IMR-90 (cell line): ENCODE results near the gene NAE1. TPM values are rescaled to one million over a fixed set of nuclear protein-coding genes. Genes with fewer than 3 reads are reported as not detected.

Experiments used
- ATAC-seq: fragments of 200-7000 bp; cut with Tn5 transposase; 2 replicates; pipeline ENCODE4 v1.9.1; 2020; ENCODE audit warnings: low read depth, mild to moderate bottlenecking, moderate library complexity
- BruUV-seq: library from RNA; stranded (reverse); fragments of 400-500 nt; replicated peaks from 2 replicates; lab custom pipeline; 2021; lab: Mats Ljungman, UMichigan
- CTCF ChIA-PET: fragments of 300-600 bp; formaldehyde crosslinking; extraction: SDS; loops from one replicate; lab custom pipeline; 2021; ENCODE audit warnings: antibody characterized with exemption; lab: Yijun Ruan, JAX
- POLR2A ChIA-PET: fragments of 300-600 bp; sonication (Branson Sonifier 250); formaldehyde crosslinking; loops from one replicate; lab custom pipeline; 2022; ENCODE audit warnings: antibody characterized with exemption; ENCODE audit not compliant: unreplicated experiment; lab: Charles Lee
- DNase-seq: peaks from one replicate; pipeline ENCODE4 v3.0.0; 2013
- H2AFZ ChIP-seq: replicated peaks from 2 replicates; pipeline ENCODE3; 2013; ENCODE audit warnings: low read length, mild to moderate bottlenecking; ENCODE audit not compliant: poor library complexity
- H2AK5ac ChIP-seq: 2 replicates; pipeline ENCODE4 v1.6.1; 2013; ENCODE audit warnings: low read depth, low read length, inconsistent platforms
- H2AK9ac ChIP-seq: replicated peaks from 2 replicates; pipeline ENCODE3; 2013; ENCODE audit warnings: mild to moderate bottlenecking, low read depth, low read length, moderate library complexity; ENCODE audit not compliant: poor library complexity
- H2BK120ac ChIP-seq: 2 replicates; pipeline ENCODE4 v1.6.1; 2013; ENCODE audit warnings: low read depth, low read length, inconsistent platforms
- H2BK15ac ChIP-seq: 3 replicates; pipeline ENCODE4 v1.6.1; 2013; ENCODE audit warnings: low read depth, low read length, inconsistent platforms
- H2BK20ac ChIP-seq: 2 replicates; pipeline ENCODE4 v1.6.1; 2013; ENCODE audit warnings: low read depth, mild to moderate bottlenecking, inconsistent platforms, low read length, moderate library complexity
- H2BK5ac ChIP-seq: 2 replicates; pipeline ENCODE4 v1.6.1; 2013; ENCODE audit warnings: mild to moderate bottlenecking, low read depth, low read length, inconsistent platforms; ENCODE audit not compliant: poor library complexity, severe bottlenecking
- H3K14ac ChIP-seq: replicated peaks from 2 replicates; pipeline ENCODE4 v1.6.1; 2013; ENCODE audit warnings: low read depth, low read length, inconsistent platforms
- H3K18ac ChIP-seq: 2 replicates; pipeline ENCODE4 v1.6.1; 2013; ENCODE audit warnings: low read depth, low read length, control low read depth
- H3K23ac ChIP-seq: 2 replicates; pipeline ENCODE4 v1.6.1; 2013; ENCODE audit warnings: low read depth, low read length, inconsistent platforms
- H3K27ac ChIP-seq: 2 replicates; pipeline ENCODE4 v1.5.1; 2013; ENCODE audit warnings: mild to moderate bottlenecking, control low read depth, low read length; ENCODE audit not compliant: insufficient read depth
- H3K27me3 ChIP-seq: 2 replicates; pipeline ENCODE4 v1.6.1; 2013; ENCODE audit warnings: low read length; ENCODE audit not compliant: control insufficient read depth, insufficient read depth
- H3K36me3 ChIP-seq: 2 replicates; pipeline ENCODE4 v1.6.1; 2013; ENCODE audit warnings: low read length, mixed read lengths; ENCODE audit not compliant: control insufficient read depth, insufficient read depth
- H3K4ac ChIP-seq: 2 replicates; pipeline ENCODE4 v1.6.1; 2013; ENCODE audit warnings: low read depth, low read length, inconsistent platforms
- H3K4me1 ChIP-seq: 2 replicates; pipeline ENCODE4 v1.6.1; 2013; ENCODE audit warnings: low read length, mixed read lengths; ENCODE audit not compliant: control insufficient read depth, insufficient read depth
- H3K4me2 ChIP-seq: 2 replicates; pipeline ENCODE4 v1.6.1; 2013; ENCODE audit warnings: low read depth, mild to moderate bottlenecking, control low read depth, low read length, moderate library complexity
- H3K4me3 ChIP-seq: 2 replicates; pipeline ENCODE4 v1.5.1; 2013; ENCODE audit warnings: low read depth, mild to moderate bottlenecking, control low read depth, low read length, moderate library complexity; ENCODE audit not compliant: insufficient read depth
- H3K56ac ChIP-seq: 2 replicates; pipeline ENCODE4 v1.6.1; 2013; ENCODE audit warnings: low read length, inconsistent platforms; ENCODE audit not compliant: insufficient read depth; ENCODE audit errors: extremely low read depth
- H3K79me1 ChIP-seq, 2 experiments: 2 replicates each; pipeline ENCODE4 v1.6.1; 2013; ENCODE audit warnings: low read length in 2 of 2, inconsistent platforms in 1 of 2, low read depth in 1 of 2
- H3K9ac ChIP-seq: 2 replicates; pipeline ENCODE4 v1.6.1; 2013; ENCODE audit warnings: low read depth, low read length, control low read depth
- H3K9me1 ChIP-seq: 2 replicates; pipeline ENCODE4 v1.6.1; 2013; ENCODE audit warnings: low read length, inconsistent platforms; ENCODE audit not compliant: insufficient read depth
- H3K9me3 ChIP-seq: 2 replicates; pipeline ENCODE4 v1.6.1; 2013; ENCODE audit warnings: low read length; ENCODE audit not compliant: control insufficient read depth, insufficient read depth
- H4K20me1 ChIP-seq: 2 replicates; pipeline ENCODE4 v1.6.1; 2013; ENCODE audit warnings: low read length, inconsistent platforms; ENCODE audit not compliant: insufficient read depth
- H4K5ac ChIP-seq: 2 replicates; pipeline ENCODE4 v1.6.1; 2013; ENCODE audit warnings: mild to moderate bottlenecking, low read depth, low read length, control low read depth
- H4K8ac ChIP-seq, 2 experiments: 2 replicates each; pipeline ENCODE4 v1.6.1; 2013; ENCODE audit warnings: low read depth in 2 of 2, low read length in 2 of 2, control low read depth in 1 of 2, inconsistent platforms in 1 of 2
- H4K91ac ChIP-seq: 2 replicates; pipeline ENCODE4 v1.6.1; 2013; ENCODE audit warnings: low read depth, low read length, inconsistent platforms; ENCODE audit not compliant: insufficient read depth
- CEBPB ChIP-seq: IDR thresholded peaks from 2 replicates; pipeline ENCODE4 v1.6.1; 2012; ENCODE audit warnings: low read depth, low read length, improper control_type of control experiment
- CHD1 ChIP-seq: IDR thresholded peaks from 2 replicates; pipeline ENCODE4 v1.6.1; 2012; ENCODE audit warnings: low read depth, low read length, improper control_type of control experiment
- CTCF ChIP-seq: conservative IDR thresholded peaks from 2 replicates; pipeline ENCODE4 v1.5.1; 2012; ENCODE audit warnings: mild to moderate bottlenecking, low read depth, low read length, improper control_type of control experiment
- ELK1 ChIP-seq: fragments of 150-350 bp; IDR thresholded peaks from 2 replicates; pipeline ENCODE4 v1.6.1; 2016; ENCODE audit warnings: low read depth, mild to moderate bottlenecking, low read length, moderate library complexity, borderline replicate concordance
- FOS ChIP-seq: fragments of 150-350 bp; IDR thresholded peaks from 2 replicates; pipeline ENCODE4 v1.6.1; 2016; ENCODE audit warnings: low read depth, low read length
- MAFK ChIP-seq: IDR thresholded peaks from 2 replicates; pipeline ENCODE4 v1.6.1; 2012; ENCODE audit warnings: low read depth, low read length, improper control_type of control experiment
- MAZ ChIP-seq: IDR thresholded peaks from 2 replicates; pipeline ENCODE4 v1.6.1; 2012; ENCODE audit warnings: low read depth, mild to moderate bottlenecking, low read length, improper control_type of control experiment, moderate library complexity, borderline replicate concordance
- MXI1 ChIP-seq: IDR thresholded peaks from 2 replicates; pipeline ENCODE4 v1.6.1; 2012; ENCODE audit warnings: low read depth, mild to moderate bottlenecking, low read length, moderate library complexity, borderline replicate concordance
- NFE2L2 ChIP-seq: fragments of 150-350 bp; IDR thresholded peaks from 2 replicates; pipeline ENCODE4 v1.6.1; 2016; ENCODE audit warnings: low read depth, mild to moderate bottlenecking, low read length
- POLR2A ChIP-seq: IDR thresholded peaks from 2 replicates; pipeline ENCODE4 v1.6.1; 2012; ENCODE audit warnings: mild to moderate bottlenecking, low read depth, low read length
- RAD21 ChIP-seq: IDR thresholded peaks from 2 replicates; pipeline ENCODE4 v1.6.1; 2012; ENCODE audit warnings: low read length, improper control_type of control experiment
- RCOR1 ChIP-seq: IDR thresholded peaks from 2 replicates; pipeline ENCODE4 v1.6.1; 2012; ENCODE audit warnings: mild to moderate bottlenecking, low read length, improper control_type of control experiment; ENCODE audit not compliant: insufficient replicate concordance
- RFX5 ChIP-seq: IDR thresholded peaks from 2 replicates; pipeline ENCODE4 v1.8.0; 2012; ENCODE audit warnings: low read depth, mild to moderate bottlenecking, low read length, moderate library complexity
- SMC3 ChIP-seq: fragments of 150-350 bp; IDR thresholded peaks from 2 replicates; pipeline ENCODE4 v1.6.1; 2016; ENCODE audit warnings: low read depth, mild to moderate bottlenecking, antibody characterized with exemption, low read length, moderate library complexity
- USF2 ChIP-seq: fragments of 150-350 bp; IDR thresholded peaks from 2 replicates; pipeline ENCODE4 v1.6.1; 2017; ENCODE audit warnings: mild to moderate bottlenecking, antibody characterized with exemption, low read length, low read depth
- WGBS, 2 experiments: methylation state at CpG; one replicate each; pipeline versions ENCODE4 v1.1.5 to v1.1.7; 2013; ENCODE audit warnings: missing lambda C conversion rate in 2 of 2; ENCODE audit not compliant: insufficient read length in 1 of 2; ENCODE audit errors: extremely low coverage in 2 of 2; 5-methylcytosine and 5-hydroxymethylcytosine counted together
- dilution Hi-C: fragments of 300-500 bp; cut with HindIII; formaldehyde crosslinking; loops from one replicate; pipeline ENCODE4 v1.14.3; 2018; ENCODE audit warnings: low sequenced_read_pairs; ENCODE audit not compliant: unreplicated experiment
- in situ Hi-C: fragments of 300-500 bp; cut with MboI; formaldehyde crosslinking; loops from 3 replicates; pipeline ENCODE4 v1.14.3; 2019; ENCODE audit warnings: low sequenced_read_pairs, inconsistent platforms, mixed read lengths
- intact Hi-C: fragments of 100-400 bp; cut with micrococcal nuclease; formaldehyde crosslinking; loops from 2 replicates; pipeline ENCODE4 v1.10.0; 2022
- polyA plus RNA-seq, 3 experiments: library from polyadenylated mRNA; depleted of rRNA; stranded (reverse); fragments of >200 nt; gene quantifications; 2 replicates each; pipeline ENCODE4 v1.2.3, GENCODE V29; 2012; ENCODE audit warnings: low replicate concordance in 1 of 3
- total RNA-seq: library from RNA; depleted of rRNA; stranded (reverse); fragments of >200 nt; gene quantifications from 2 replicates; pipeline ENCODE4 v1.2.3, GENCODE V29; 2012

The NAE1 gene
- total and polyA plus RNA-seq, 2 of the 4 experiments (the other 2 are of a cell fraction) = 33.0 to 36.7 TPM

GRCh38 chr16:66844342-66845079 is 13.7 kb upstream of the NAE1 start, which contains the start of gene CA7:
Gene CA7, plus strand, starts transcription at chr16:66844414. Its CDS starts 74 bp downstream, at chr16:66844488.
- in situ Hi-C loops (no loop called here), intact Hi-C loops (no loop called here), dilution Hi-C loops (no loop called here)
- Histone ChIP-seq H3K4me1 (no peaks in the 10 kb centered on the region; the same call in 1 of the 2 replicates), H3K4me3 (peak within 1 kb of the TSS; percentile 30), H2BK20ac (no peak within 1 kb of the TSS), H4K5ac (no peak within 1 kb of the TSS), H2AK5ac (no peak within 1 kb of the TSS), H4K8ac (no peak within 1 kb of the TSS), H3K23ac (peak within 1 kb of the TSS; percentile 15; the same call in 1 of the 2 replicates), H3K27ac (no peak within 1 kb of the TSS), H2BK15ac (no peak within 1 kb of the TSS), H3K18ac (no peak within 1 kb of the TSS), H3K36me3 (no peaks in the 10 kb centered on the region), H3K4me2 (peak within 1 kb of the TSS; percentile 78), H3K4ac (no peak within 1 kb of the TSS), H2BK5ac (no peak within 1 kb of the TSS), H4K91ac (no peak within 1 kb of the TSS), H2AK9ac (peak within 1 kb of the TSS; percentile 5), H3K27me3 (peaks cover 83% of the 10 kb centered on the region), H2AFZ (peak within 1 kb of the TSS; percentile 81), H3K9ac (no peak within 1 kb of the TSS), H3K9me3 (no peaks in the 10 kb centered on the region), H3K9me1 (0 out of 2 replicates have a peak, but pooled peaks cover 3% of the 10 kb centered on the region), H3K56ac (no peak within 1 kb of the TSS), H4K20me1 (no peaks in the 10 kb centered on the region), H3K79me1 (no peaks in the 10 kb centered on the region), H2BK120ac (no peak within 1 kb of the TSS), H3K14ac (no peak within 1 kb of the TSS)
- ChIA-PET CTCF (no interaction called here), POLR2A (no interaction called here)
- no TSS peak for BruUV-seq
- DNase-seq = no peak
- WGBS, 2 experiments = 0% methylated on average over 14 of the region's 79 CpGs; no CpG with 5 or more reads in 1 of the 2 experiments
- ATAC-seq = peak; percentile 66
- TF ChIP-seq RCOR1 (no peak), MAZ (no peak), CEBPB (no peak), ELK1 (no peak), RAD21 (no peak), POLR2A (no peak), CHD1 (no peak), RFX5 (no peak), CTCF (no peak), FOS (no peak), MAFK (no peak), USF2 (no peak), SMC3 (no peak), NFE2L2 (no peak), MXI1 (no peak)
